Fibroblast of skin of scalp (primary cell): ENCODE results near the gene SCLY.
"Not testable (repeated sequence)": the region's sequence is repeated elsewhere in the genome, so short reads cannot be mapped to it uniquely, and the experiment has no call there.

Experiments
- DNase-seq: peaks from one replicate; pipeline ENCODE4 v3.0.0-alpha.2; 2013

Gene SCLY

DNA sequence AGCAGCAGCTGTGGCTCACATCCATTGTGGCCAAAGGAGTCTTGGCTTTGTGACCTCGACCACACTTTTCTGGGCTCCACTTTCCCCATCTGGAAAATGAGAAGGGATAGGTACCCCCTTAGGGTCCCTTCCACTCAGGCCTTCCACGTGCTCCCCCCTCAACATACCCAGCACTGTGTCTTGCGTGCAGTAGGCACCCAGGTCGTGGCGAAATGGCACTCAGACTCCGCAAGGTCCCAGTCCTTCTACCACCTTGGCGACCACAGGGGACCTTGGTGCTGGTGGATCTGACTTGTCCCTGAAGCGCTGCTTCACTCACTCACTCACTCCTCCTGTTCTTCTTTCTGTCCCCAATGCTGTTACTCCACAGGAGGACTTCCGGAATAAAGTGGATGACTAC, 19.9 kb upstream of the SCLY start:
- DNase-seq, result no peak

- DNase-seq, result no peak
These were observed 18.7 kb upstream of the SCLY start for GRCh38 chr2:238042090-238042489.

DNA sequence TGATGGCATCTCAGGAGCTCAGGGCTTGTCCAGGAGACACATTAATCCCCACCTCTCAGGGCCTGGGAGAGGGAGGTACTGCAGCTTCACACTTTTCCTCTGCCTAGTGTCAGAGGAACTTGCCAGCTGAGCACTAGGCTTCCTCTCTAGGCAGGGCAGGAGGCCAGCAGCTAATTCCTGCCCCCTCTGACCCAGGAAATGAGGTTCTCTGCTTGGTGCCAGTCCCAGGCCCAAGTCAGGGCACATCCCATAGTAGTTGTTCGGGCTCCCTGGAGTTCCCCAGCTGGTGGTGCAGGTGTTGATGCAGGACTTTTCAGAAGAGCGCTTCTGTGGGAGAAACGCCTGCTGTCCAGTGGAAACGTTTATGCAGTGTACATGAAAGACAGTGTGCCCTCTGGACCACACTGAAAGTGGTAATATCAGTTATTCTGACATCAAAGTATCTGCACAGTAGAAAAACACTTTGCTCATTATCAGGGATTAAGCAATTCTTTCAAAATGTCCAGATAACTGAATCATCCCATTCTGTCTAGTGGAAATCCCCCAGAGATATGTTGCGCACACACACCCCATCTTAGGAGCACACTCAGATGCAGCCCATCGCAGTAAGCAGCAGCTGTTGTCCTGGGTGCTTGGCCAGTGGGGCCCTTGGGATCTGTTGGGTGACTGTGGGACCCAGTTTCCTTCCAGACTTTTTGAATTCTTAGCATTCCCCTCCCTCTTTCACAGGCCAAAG, 17.8 kb upstream of the SCLY start:
- no peak for DNase-seq

- no peak for DNase-seq
These were observed 16.9 kb upstream of the SCLY start for GRCh38 chr2:238043851-238044250.

GRCh38 chr2:238045575-238045974, 15.2 kb upstream of the SCLY start:
- DNase-seq, result no peak

- no peak for DNase-seq
These were observed 14.0 kb upstream of the SCLY start for GRCh38 chr2:238046725-238047270.

DNA sequence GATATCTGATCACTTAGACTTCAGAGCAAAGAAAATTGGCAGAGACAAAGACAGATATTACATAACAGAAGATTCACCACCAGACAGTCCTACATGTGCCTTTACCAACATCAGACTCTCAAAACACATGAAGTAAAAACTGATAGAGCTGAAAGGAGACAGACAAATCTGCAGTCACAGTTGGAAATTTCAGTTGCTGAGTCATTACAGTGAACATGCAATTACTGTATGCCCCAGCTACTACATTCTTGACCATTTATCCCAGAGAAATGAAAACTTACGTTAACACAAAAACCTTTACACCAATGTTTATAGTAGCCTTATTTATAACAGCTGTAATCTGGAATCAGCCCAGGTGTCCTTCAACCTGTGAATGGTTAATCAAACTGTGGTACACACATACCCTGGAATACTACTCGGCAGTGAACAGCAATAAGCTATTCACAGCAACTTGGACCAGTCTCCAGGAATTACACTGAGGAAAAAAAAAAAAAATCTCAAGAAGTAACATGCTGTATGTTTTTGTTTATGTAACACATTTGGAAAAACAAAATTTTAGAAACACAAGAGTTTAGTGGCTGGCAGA, 7.5 kb upstream of the SCLY start:
- DNase-seq, result peak; percentile 15

- DNase-seq, result no peak
These were observed 5.0 kb upstream of the SCLY start for GRCh38 chr2:238055841-238056240.

- DNase-seq, result not testable (repeated sequence)
These were observed 2.9 kb upstream of the SCLY start for GRCh38 chr2:238057696-238058575.

DNA sequence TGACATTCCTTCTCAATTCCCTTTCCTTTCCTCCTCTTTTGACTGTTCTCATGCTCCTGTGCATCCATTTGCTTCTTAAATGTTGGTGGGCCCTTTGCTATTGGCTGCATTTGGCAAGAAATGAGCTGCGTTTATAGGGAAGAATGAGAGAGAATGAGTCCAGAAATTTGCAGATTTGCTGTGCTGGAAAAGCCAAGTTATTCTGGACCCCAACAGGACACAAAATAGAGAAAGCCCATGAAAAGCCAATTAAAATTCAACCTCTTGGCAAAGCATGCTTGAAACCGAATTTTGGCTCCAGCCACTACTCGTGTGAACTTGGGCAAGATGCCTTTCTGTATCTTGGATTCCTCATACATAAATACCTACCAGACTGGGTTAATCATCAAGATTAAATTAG, 1.3 kb upstream of the SCLY start:
- DNase-seq, result no peak

DNA sequence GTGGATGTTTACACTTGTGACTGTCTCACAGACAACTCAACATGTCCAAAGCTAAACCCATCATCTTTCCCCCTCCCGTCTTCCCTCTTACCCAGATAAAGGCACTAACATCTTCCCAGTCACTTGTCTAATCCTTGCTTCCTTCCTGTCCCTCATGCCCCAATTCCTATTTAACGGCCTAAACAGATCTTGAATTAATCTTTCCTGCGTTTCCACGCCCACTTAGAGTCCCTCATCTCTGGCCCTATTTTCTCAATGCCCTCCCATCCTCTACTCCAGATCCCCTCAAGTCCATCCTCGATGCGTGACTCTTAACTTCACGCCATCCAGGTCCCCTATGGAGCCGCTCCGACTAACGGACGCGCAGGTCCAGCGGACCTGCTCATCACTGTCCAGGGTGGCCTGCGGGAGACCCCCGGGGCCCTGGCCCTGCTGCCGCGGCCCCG, 682 bp upstream of the SCLY start:
- no peak for DNase-seq

GRCh38 chr2:238061315-238062202, 758 bp downstream of the SCLY start:
- DNase-seq, result peak; percentile 18

- no peak for DNase-seq
These were observed 2.8 kb downstream of the SCLY start for GRCh38 chr2:238063414-238064189.

- no peak for DNase-seq
These were observed 3.6 kb downstream of the SCLY start for GRCh38 chr2:238064376-238064775.

DNA sequence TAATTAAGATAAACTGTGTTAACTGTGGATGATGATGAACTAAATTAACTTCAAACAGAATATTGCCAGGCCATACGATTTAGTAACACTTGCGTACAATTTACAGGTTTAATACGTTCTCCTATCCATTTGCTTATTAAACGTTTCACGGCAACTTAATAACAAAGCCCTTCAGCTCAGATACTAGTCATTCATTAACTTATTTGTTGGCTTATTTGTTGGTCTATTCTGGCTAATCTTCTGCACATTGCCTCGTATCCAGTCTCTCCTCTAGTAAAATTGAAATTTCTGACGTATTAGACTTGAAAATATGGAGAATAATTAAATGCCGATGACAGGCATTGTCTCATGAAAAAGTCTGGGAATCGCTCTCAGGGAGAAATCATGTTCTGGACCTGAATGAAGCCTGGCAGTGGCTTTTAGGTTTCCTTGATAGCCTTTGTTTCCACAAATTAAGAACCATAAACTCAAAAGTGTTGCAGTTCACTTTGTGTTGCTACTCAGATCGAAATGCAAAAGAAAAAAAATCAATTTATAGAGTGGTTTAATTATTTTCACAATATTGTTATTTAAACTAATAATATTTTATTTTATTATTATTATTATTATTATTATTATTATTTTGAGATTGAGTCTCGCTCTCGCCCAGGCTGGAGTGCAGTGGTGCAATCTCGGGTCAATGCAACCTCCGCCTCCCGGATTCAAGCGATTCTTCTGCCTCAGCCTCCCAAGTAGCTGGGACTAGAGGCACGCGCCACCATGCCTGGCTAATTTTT, 4.5 kb downstream of the SCLY start:
- DNase-seq, result no peak

DNA sequence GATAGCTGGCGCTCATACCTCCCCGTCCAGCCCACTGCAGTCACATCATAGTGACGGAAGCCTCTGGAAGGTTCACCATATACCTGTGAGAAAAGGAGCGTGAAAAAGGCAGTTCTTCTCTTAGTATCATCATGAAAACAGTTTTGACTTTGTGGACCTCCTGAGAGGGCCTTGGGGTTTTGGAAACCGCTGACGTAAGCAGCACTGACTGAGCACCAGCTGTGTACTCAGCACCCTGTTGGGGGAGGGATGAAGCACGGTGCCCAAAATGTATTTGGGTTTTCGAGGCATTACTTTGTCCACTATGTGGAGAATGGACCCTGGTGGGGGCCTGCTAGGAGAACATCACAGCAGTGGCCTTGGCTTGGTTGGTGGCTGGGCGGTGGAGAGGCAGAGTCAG, 5.4 kb downstream of the SCLY start:
- DNase-seq, result no peak

GRCh38 chr2:238066718-238067117, 5.9 kb downstream of the SCLY start:
- DNase-seq, result not testable (repeated sequence)

- DNase-seq, result no peak
These were observed 7.1 kb downstream of the SCLY start for GRCh38 chr2:238067939-238068338.

GRCh38 chr2:238069021-238069709, 8.4 kb downstream of the SCLY start:
- DNase-seq, result no peak

- no peak for DNase-seq
These were observed 9.1 kb downstream of the SCLY start for GRCh38 chr2:238069877-238070276.
